Activated CD4-positive, alpha-beta memory T cell treated with anti-CD3 and anti-CD28 coated beads, Interleukin-2, amount 10 ng/mL, durations not matched to agents 7 days and 5 days (primary cell): Measurements from ENCODE around the gene MELTF. TPM values are rescaled to one million over a fixed set of nuclear protein-coding genes. Genes with fewer than 3 reads are reported as not detected.

Experiments used
- CTCF ChIA-PET: fragments of 350-600 bp; sonication (Branson Sonifier 250); formaldehyde crosslinking; loops from one replicate; lab custom pipeline; 2021; ENCODE audit warnings: antibody characterized with exemption, inconsistent platforms; lab: Charles Lee
- POLR2A ChIA-PET: fragments of 350-600 bp; sonication (Branson Sonifier 250); formaldehyde crosslinking; loops from one replicate; lab custom pipeline; 2021; ENCODE audit warnings: antibody characterized with exemption; lab: Charles Lee
- DNase-seq: peaks from one replicate; pipeline ENCODE4 v3.0.0-alpha.2; 2020
- H3K27ac Mint-ChIP-seq: one replicate; pipeline ENCODE4 v1.8.0; 2021; ENCODE audit warnings: mild to moderate bottlenecking, mixed read lengths
- H3K27me3 Mint-ChIP-seq: one replicate; pipeline ENCODE4 v1.8.0; 2021; ENCODE audit warnings: mixed read lengths
- H3K36me3 Mint-ChIP-seq: one replicate; pipeline ENCODE4 v1.8.0; 2021; ENCODE audit warnings: low read depth, mixed read lengths
- H3K4me1 Mint-ChIP-seq: one replicate; pipeline ENCODE4 v1.8.0; 2021; ENCODE audit warnings: mixed read lengths
- H3K4me3 Mint-ChIP-seq: one replicate; pipeline ENCODE4 v1.8.0; 2021; ENCODE audit warnings: mild to moderate bottlenecking, mixed read lengths
- H3K9me3 Mint-ChIP-seq: one replicate; pipeline ENCODE4 v1.8.0; 2021; ENCODE audit warnings: mixed read lengths
- total RNA-seq, 2 experiments: library from RNA; stranded (reverse); gene quantifications; one replicate each; pipeline ENCODE4 v1.2.3, GENCODE V29; 2021

Gene MELTF
- total RNA-seq, 2 experiments from 2014 or later, result 5.1 to 6.1 TPM

GRCh38 chr3:196994056-196994455, 35.6 kb downstream of the MELTF start:
- H3K4me1 Mint-ChIP-seq, result no peaks in the 10 kb centered on the region
- CTCF ChIA-PET, result no interaction called here
- no peak overlapping the region for H3K27ac Mint-ChIP-seq
- no peak for DNase-seq
- no peaks in the 10 kb centered on the region for H3K27me3 Mint-ChIP-seq
- H3K9me3 Mint-ChIP-seq, result no peaks in the 10 kb centered on the region
- POLR2A ChIA-PET, result interaction anchor here (1.1 kb wide), 1 partner anchor 9 kb away, joined by 3 read pairs; no protein-coding TSS in a partner anchor
- no peak overlapping the region for H3K4me3 Mint-ChIP-seq
- H3K36me3 Mint-ChIP-seq, result no peaks in the 10 kb centered on the region

GRCh38 chr3:196992461-196993065, 37.1 kb downstream of the MELTF start:
- Mint-ChIP-seq H3K27me3 (peaks cover 5% of the 10 kb centered on the region), H3K36me3 (no peaks in the 10 kb centered on the region), H3K4me1 (no peaks in the 10 kb centered on the region), H3K4me3 (no peak overlapping the region), H3K9me3 (no peaks in the 10 kb centered on the region), H3K27ac (no peak overlapping the region)
- no peak for DNase-seq
- CTCF ChIA-PET, result no interaction called here
- POLR2A ChIA-PET, result no interaction called here

- Mint-ChIP-seq H3K27me3 (peaks cover 6% of the 10 kb centered on the region), H3K36me3 (no peaks in the 10 kb centered on the region), H3K9me3 (no peaks in the 10 kb centered on the region), H3K4me3 (no peak overlapping the region), H3K4me1 (no peaks in the 10 kb centered on the region), H3K27ac (no peak overlapping the region)
- ChIA-PET CTCF (no interaction called here), POLR2A (no interaction called here)
- DNase-seq, result no peak
Measured at GRCh38 chr3:196991581-196992460, 37.8 kb downstream of the MELTF start.

- Mint-ChIP-seq H3K27me3 (peaks cover 8% of the 10 kb centered on the region), H3K36me3 (no peaks in the 10 kb centered on the region), H3K9me3 (no peaks in the 10 kb centered on the region), H3K4me3 (no peak overlapping the region), H3K27ac (no peak overlapping the region), H3K4me1 (no peaks in the 10 kb centered on the region)
- ChIA-PET CTCF (no interaction called here), POLR2A (no interaction called here)
- no peak for DNase-seq
Measured at GRCh38 chr3:196990601-196991007, 39.0 kb downstream of the MELTF start.

- Mint-ChIP-seq H3K27ac (no peak overlapping the region), H3K9me3 (no peaks in the 10 kb centered on the region), H3K4me1 (no peaks in the 10 kb centered on the region), H3K4me3 (no peak overlapping the region), H3K36me3 (no peaks in the 10 kb centered on the region), H3K27me3 (peaks cover 12% of the 10 kb centered on the region)
- no peak for DNase-seq
- POLR2A ChIA-PET, result no interaction called here
- CTCF ChIA-PET, result no interaction called here
Measured at GRCh38 chr3:196989721-196990262, 39.8 kb downstream of the MELTF start.

GRCh38 chr3:196988241-196989029, 41.2 kb downstream of the MELTF start:
- ChIA-PET POLR2A (no interaction called here), CTCF (no interaction called here)
- Mint-ChIP-seq H3K4me1 (no peaks in the 10 kb centered on the region), H3K27ac (no peak overlapping the region), H3K4me3 (no peak overlapping the region), H3K36me3 (no peaks in the 10 kb centered on the region), H3K9me3 (no peaks in the 10 kb centered on the region), H3K27me3 (peaks cover 21% of the 10 kb centered on the region)
- no peak for DNase-seq

GRCh38 chr3:196987022-196987421, 42.6 kb downstream of the MELTF start:
- H3K9me3 Mint-ChIP-seq, result no peaks in the 10 kb centered on the region
- H3K27me3 Mint-ChIP-seq, result peaks cover 26% of the 10 kb centered on the region

GRCh38 chr3:196985954-196986885, 43.4 kb downstream of the MELTF start:
- DNase-seq, result no peak
- CTCF ChIA-PET, result no interaction called here
- H3K9me3 Mint-ChIP-seq, result peaks cover 4% of the 10 kb centered on the region
- peaks cover 4% of the 10 kb centered on the region for H3K36me3 Mint-ChIP-seq
- POLR2A ChIA-PET, result no interaction called here
- no peaks in the 10 kb centered on the region for H3K4me1 Mint-ChIP-seq
- peaks cover 30% of the 10 kb centered on the region for H3K27me3 Mint-ChIP-seq
- H3K27ac Mint-ChIP-seq, result no peak overlapping the region
- H3K4me3 Mint-ChIP-seq, result no peak overlapping the region

More at GRCh38 chr3:196987022-196987421, 42.6 kb downstream of the MELTF start:
- ChIA-PET CTCF (no interaction called here), POLR2A (no interaction called here)
- no peak for DNase-seq
- H3K4me1 Mint-ChIP-seq, result no peaks in the 10 kb centered on the region
- H3K27ac Mint-ChIP-seq, result no peak overlapping the region
- no peak overlapping the region for H3K4me3 Mint-ChIP-seq
- no peaks in the 10 kb centered on the region for H3K36me3 Mint-ChIP-seq

GRCh38 chr3:196985298-196985697, 44.3 kb downstream of the MELTF start:
- peaks cover 4% of the 10 kb centered on the region for H3K36me3 Mint-ChIP-seq
- H3K4me3 Mint-ChIP-seq, result no peak overlapping the region
- CTCF ChIA-PET, result interaction anchor here (0.5 kb wide), 1 partner anchor 82 kb away, joined by 3 read pairs; no protein-coding TSS in a partner anchor
- no peak overlapping the region for H3K27ac Mint-ChIP-seq
- H3K27me3 Mint-ChIP-seq, result peaks cover 30% of the 10 kb centered on the region
- POLR2A ChIA-PET, result no interaction called here
- peaks cover 4% of the 10 kb centered on the region for H3K9me3 Mint-ChIP-seq
- no peak for DNase-seq
- H3K4me1 Mint-ChIP-seq, result no peaks in the 10 kb centered on the region

- Mint-ChIP-seq H3K4me1 (peaks cover 6% of the 10 kb centered on the region), H3K36me3 (peaks cover 4% of the 10 kb centered on the region), H3K27ac (no peak overlapping the region), H3K9me3 (peaks cover 4% of the 10 kb centered on the region), H3K4me3 (no peak overlapping the region), H3K27me3 (peaks cover 29% of the 10 kb centered on the region)
- POLR2A ChIA-PET, result no interaction called here
- CTCF ChIA-PET, result interaction anchor here (1.6 kb wide), 1 partner anchor 13 kb away, joined by 3 read pairs; no protein-coding TSS in a partner anchor
- DNase-seq, result no peak
Measured at GRCh38 chr3:196983186-196983585, 46.4 kb downstream of the MELTF start.

- DNase-seq, result no peak
- Mint-ChIP-seq H3K36me3 (peaks cover 4% of the 10 kb centered on the region), H3K27me3 (peaks cover 24% of the 10 kb centered on the region), H3K27ac (no peak overlapping the region), H3K9me3 (peaks cover 4% of the 10 kb centered on the region), H3K4me1 (peaks cover 6% of the 10 kb centered on the region), H3K4me3 (no peak overlapping the region)
- POLR2A ChIA-PET, result no interaction called here
- CTCF ChIA-PET, result interaction anchor here (0.7 kb wide), 1 partner anchor 134 kb away, joined by 3 read pairs; no protein-coding TSS in a partner anchor
Measured at GRCh38 chr3:196981657-196982056, 48.0 kb downstream of the MELTF start.

GRCh38 chr3:196979545-196979944, 50.1 kb downstream of the MELTF start:
- peaks cover 4% of the 10 kb centered on the region for H3K9me3 Mint-ChIP-seq
- peaks cover 4% of the 10 kb centered on the region for H3K36me3 Mint-ChIP-seq
- peaks cover 6% of the 10 kb centered on the region for H3K4me1 Mint-ChIP-seq
- ChIA-PET POLR2A (interaction anchor here (0.6 kb wide), 1 partner anchor 144 kb away, joined by 4 read pairs; no protein-coding TSS in a partner anchor), CTCF (interaction anchor here (1.9 kb wide), 1 partner anchor 142 kb away, joined by 4 read pairs; no protein-coding TSS in a partner anchor)
- DNase-seq, result no peak
- H3K27ac Mint-ChIP-seq, result no peak overlapping the region
- H3K27me3 Mint-ChIP-seq, result peaks cover 17% of the 10 kb centered on the region
- no peak overlapping the region for H3K4me3 Mint-ChIP-seq
